GM23248 (cell line): ENCODE measurements around the gene TNNT2.

ENCODE experiments used
- EZH2 ChIP-seq: fragments of 200-600 bp; sonication (generic); IDR thresholded peaks from 2 replicates; pipeline ENCODE4 v1.6.1; 2018; ENCODE audit warnings: antibody characterized with exemption, mild to moderate bottlenecking; ENCODE audit not compliant: insufficient read depth, poor library complexity, severe bottlenecking
- EZH2phosphoT487 ChIP-seq: fragments of 200-600 bp; sonication (generic); IDR thresholded peaks from 2 replicates; pipeline ENCODE4 v1.6.1; 2018; ENCODE audit warnings: antibody characterized with exemption, moderate library complexity, mild to moderate bottlenecking, low read depth; ENCODE audit not compliant: insufficient read depth

DNA sequence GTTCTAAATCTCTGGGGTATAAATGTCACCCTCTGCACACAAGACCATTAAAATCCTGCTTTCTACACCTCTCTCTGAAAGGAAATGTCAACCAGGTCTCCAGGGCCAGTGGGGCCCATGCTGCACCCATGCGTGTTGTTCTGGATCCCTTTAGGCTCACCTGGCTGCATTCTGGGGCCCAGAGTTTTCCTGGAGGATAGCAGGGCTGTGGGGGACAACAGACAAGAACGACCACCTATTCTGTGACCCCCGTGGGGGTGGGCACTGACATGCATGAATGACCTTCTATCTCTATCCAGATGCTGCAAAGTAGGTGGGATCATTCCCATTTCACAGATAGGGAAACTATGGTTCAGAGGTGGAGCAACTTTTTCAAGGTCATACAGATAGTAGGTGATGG is 41.6 kb downstream of the TNNT2 start:
- no peak for TF ChIP-seq EZH2
- TF ChIP-seq EZH2phosphoT487, result no peak
